ENCODE results near the gene OPCML.

Gene OPCML

GRCh38 chr11:132504501-132505041, 1027.7 kb downstream of the OPCML start:
- DNase-seq: no peak

- DNase-seq: no peak
Measured at GRCh38 chr11:132501356-132501755, 1030.9 kb downstream of the OPCML start.

GRCh38 chr11:132499661-132500060, 1032.6 kb downstream of the OPCML start:
- no peak for DNase-seq

- DNase-seq: no peak
Measured at GRCh38 chr11:132496341-132496740, 1036.0 kb downstream of the OPCML start.

GRCh38 chr11:132493801-132494200, 1038.5 kb downstream of the OPCML start:
- DNase-seq: no peak

- DNase-seq: no peak
Measured at GRCh38 chr11:132490978-132491377, 1041.3 kb downstream of the OPCML start.

- DNase-seq: no peak
Measured at GRCh38 chr11:132486060-132486459, 1046.2 kb downstream of the OPCML start.

- no peak for DNase-seq
Measured at GRCh38 chr11:132475026-132475425, 1057.3 kb downstream of the OPCML start.

GRCh38 chr11:132472411-132473172, 1059.7 kb downstream of the OPCML start:
- DNase-seq: no peak

- DNase-seq: no peak
Measured at GRCh38 chr11:132471466-132471865, 1060.8 kb downstream of the OPCML start.

GRCh38 chr11:132466983-132467382, 1065.3 kb downstream of the OPCML start:
- DNase-seq: no peak

GRCh38 chr11:132464939-132465338, 1067.4 kb downstream of the OPCML start:
- no peak for DNase-seq

- DNase-seq: no peak
Measured at GRCh38 chr11:132464003-132464342, 1068.3 kb downstream of the OPCML start.

GRCh38 chr11:132463295-132464002, 1068.9 kb downstream of the OPCML start:
- DNase-seq: no peak

GRCh38 chr11:132459736-132460135, 1072.6 kb downstream of the OPCML start:
- no peak for DNase-seq

- no peak for DNase-seq
Measured at GRCh38 chr11:132457445-132457844, 1074.9 kb downstream of the OPCML start.

GRCh38 chr11:132456751-132457328, 1075.5 kb downstream of the OPCML start:
- no peak for DNase-seq

GRCh38 chr11:132455044-132455443, 1077.3 kb downstream of the OPCML start:
- DNase-seq: no peak

GRCh38 chr11:132453406-132453805, 1078.9 kb downstream of the OPCML start:
- DNase-seq: no peak

- no peak for DNase-seq
Measured at GRCh38 chr11:132452616-132453015, 1079.7 kb downstream of the OPCML start.

GRCh38 chr11:132451942-132452601, 1080.2 kb downstream of the OPCML start:
- no peak for DNase-seq

GRCh38 chr11:132450631-132451030, 1081.7 kb downstream of the OPCML start:
- no peak for DNase-seq

GRCh38 chr11:132448334-132448995, 1083.8 kb downstream of the OPCML start:
- no peak for DNase-seq

Data from CD4-positive, alpha-beta T cell treated with Interleukin-4 for 1 hour (primary cell).